Thymus (tissue), 11 donors: Measurements from ENCODE around the gene MAX. TPM values are rescaled to one million over a fixed set of nuclear protein-coding genes. Genes with fewer than 3 reads are reported as not detected.

Experiments
- DNase-seq, 9 donors: peaks; one replicate each; pipeline ENCODE4 v3.0.0-alpha.2; 2013; ENCODE audit warnings: low spot score in 9 of 9, low read depth in 6 of 9, missing footprints in 1 of 9
- H3K27ac ChIP-seq, 2 donors: one replicate each; pipeline ENCODE4 v1.5.1; 2013; ENCODE audit warnings: control low read depth in 1 of 2, low read depth in 1 of 2, low read length in 1 of 2, mild to moderate bottlenecking in 1 of 2, moderate library complexity in 1 of 2
- H3K27me3 ChIP-seq, 2 donors: one replicate each; pipeline ENCODE4 v1.5.1; 2013; ENCODE audit warnings: low read length in 1 of 2; ENCODE audit not compliant: control insufficient read depth in 2 of 2, insufficient read depth in 1 of 2
- H3K36me3 ChIP-seq, 2 donors: one replicate each; pipeline ENCODE4 v1.5.1; 2013; ENCODE audit warnings: low read length in 1 of 2, mild to moderate bottlenecking in 1 of 2, moderate library complexity in 1 of 2; ENCODE audit not compliant: control insufficient read depth in 2 of 2, insufficient read depth in 2 of 2
- H3K4me1 ChIP-seq, 2 donors: one replicate each; pipeline ENCODE4 v1.5.1; 2013; ENCODE audit warnings: low read length in 2 of 2; ENCODE audit not compliant: control insufficient read depth in 2 of 2, insufficient read depth in 2 of 2
- H3K4me3 ChIP-seq, 2 donors: one replicate each; pipeline ENCODE4 v1.5.1; 2013; ENCODE audit warnings: low read length in 2 of 2, control low read depth in 1 of 2, mild to moderate bottlenecking in 1 of 2
- H3K9me3 ChIP-seq, 2 donors: one replicate each; pipeline ENCODE4 v1.5.1; 2013; ENCODE audit warnings: low read length in 1 of 2, mild to moderate bottlenecking in 1 of 2; ENCODE audit not compliant: control insufficient read depth in 2 of 2, insufficient read depth in 1 of 2
- WGBS: extraction: QIAGEN DNeasy Blood & Tissue Kit; methylation state at CpG from one replicate; pipeline ENCODE4 v1.1.7; 2013; 5-methylcytosine and 5-hydroxymethylcytosine counted together
- polyA plus RNA-seq: library from polyadenylated mRNA; stranded (reverse); fragments of 200-250 nt; gene quantifications from one replicate; pipeline ENCODE4 v1.2.3, GENCODE V29; 2013
- total RNA-seq: library from RNA; stranded (reverse); fragments of 120-200 nt; gene quantifications from one replicate; pipeline ENCODE4 v1.2.4, GENCODE V29; 2013
- donor health status: healthy.

The MAX gene
- total and polyA plus RNA-seq, 2 donors: 61.5 to 104 TPM

DNA sequence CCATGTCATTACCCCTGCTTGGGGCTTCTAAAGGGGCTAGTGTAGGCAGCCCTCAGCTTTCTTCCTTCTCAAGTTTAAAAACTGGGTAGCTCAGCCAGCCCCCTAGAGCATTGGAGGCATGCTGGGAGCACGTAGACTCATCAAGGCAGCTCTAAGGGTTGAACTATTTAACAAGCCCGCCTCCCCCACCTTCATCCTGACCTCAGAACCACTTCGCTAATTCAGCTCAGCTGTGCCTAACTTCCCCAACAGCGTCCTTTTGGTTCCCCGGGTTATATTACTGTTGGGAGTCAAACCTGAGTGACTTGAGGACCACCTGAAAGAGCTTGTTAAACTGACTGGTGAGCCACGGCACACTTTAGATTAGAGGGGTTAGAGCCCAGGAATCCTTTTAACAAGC lies 30.1 kb downstream of the MAX start:
- H3K36me3 ChIP-seq: peaks cover 58 to 67% of the 10 kb centered on the region in 2 donors
- H3K4me3 ChIP-seq: no peak overlapping the region
- DNase-seq: no peak
- H3K27me3 ChIP-seq: no peaks in the 10 kb centered on the region
- H3K27ac ChIP-seq: no peak overlapping the region
- 98% methylated on average over 6 of the region's 6 CpGs for WGBS
- peaks cover 0 to 2% of the 10 kb centered on the region in 2 donors for H3K4me1 ChIP-seq
- no peaks in the 10 kb centered on the region for H3K9me3 ChIP-seq

DNA sequence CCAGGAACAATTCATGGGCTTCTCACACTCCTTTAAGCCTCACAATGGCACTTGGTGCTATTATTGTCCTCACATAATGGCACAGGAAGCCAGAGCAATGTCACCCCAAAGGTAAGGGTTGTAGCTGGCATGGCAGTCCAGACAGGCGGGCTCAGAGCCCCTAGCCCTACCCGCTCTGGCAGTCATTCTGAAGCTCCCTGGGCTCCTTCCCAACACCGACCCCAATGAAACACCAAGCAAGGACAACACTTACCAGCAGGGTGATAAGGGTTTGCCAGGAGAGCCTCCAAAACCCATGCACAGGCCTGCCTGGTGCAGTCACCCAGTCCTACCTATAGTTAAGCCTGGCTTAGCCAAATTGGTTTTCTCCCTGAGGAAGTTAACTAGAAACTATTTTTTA lies 30.8 kb downstream of the MAX start:
- peaks cover 0 to 2% of the 10 kb centered on the region in 2 donors for H3K4me1 ChIP-seq
- H3K27ac ChIP-seq: no peak overlapping the region
- no peak overlapping the region for H3K4me3 ChIP-seq
- H3K36me3 ChIP-seq: peaks cover 51 to 60% of the 10 kb centered on the region in 2 donors
- DNase-seq: no peak
- no peaks in the 10 kb centered on the region for H3K9me3 ChIP-seq
- WGBS: 100% methylated on average over 3 of the region's 3 CpGs
- H3K27me3 ChIP-seq: no peaks in the 10 kb centered on the region

DNA sequence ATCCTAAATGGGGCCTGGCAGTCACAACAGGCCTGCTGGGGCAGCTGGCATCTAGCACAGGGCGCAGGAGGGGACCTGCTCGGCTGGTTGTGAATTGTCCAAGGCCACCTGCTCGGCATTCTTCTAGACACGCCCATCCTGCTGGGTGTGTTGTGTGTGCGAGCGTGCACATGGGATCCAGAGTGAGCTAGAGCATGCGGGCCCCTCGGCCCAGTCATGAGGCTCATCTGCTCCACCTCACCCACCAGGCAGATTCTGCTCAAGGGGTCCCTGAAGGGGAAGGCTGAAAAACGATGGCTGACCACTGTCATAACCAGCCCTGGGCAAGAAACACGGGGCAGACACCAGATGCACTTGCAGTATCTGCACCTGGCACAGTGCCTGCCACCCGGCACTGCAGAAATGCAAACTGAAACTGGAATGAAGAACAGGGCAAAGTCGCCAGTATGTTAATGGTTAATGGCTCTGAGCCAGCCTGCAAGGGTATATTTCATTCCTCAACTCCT lies 31.8 kb downstream of the MAX start:
- H3K36me3 ChIP-seq: peaks cover 49 to 61% of the 10 kb centered on the region in 2 donors
- H3K27ac ChIP-seq: no peak overlapping the region
- no peak for DNase-seq
- H3K4me1 ChIP-seq: peaks cover 0 to 2% of the 10 kb centered on the region in 2 donors
- H3K4me3 ChIP-seq: no peak overlapping the region
- H3K27me3 ChIP-seq: no peaks in the 10 kb centered on the region
- no peaks in the 10 kb centered on the region for H3K9me3 ChIP-seq
- WGBS: 93% methylated on average over 12 of the region's 12 CpGs

DNA sequence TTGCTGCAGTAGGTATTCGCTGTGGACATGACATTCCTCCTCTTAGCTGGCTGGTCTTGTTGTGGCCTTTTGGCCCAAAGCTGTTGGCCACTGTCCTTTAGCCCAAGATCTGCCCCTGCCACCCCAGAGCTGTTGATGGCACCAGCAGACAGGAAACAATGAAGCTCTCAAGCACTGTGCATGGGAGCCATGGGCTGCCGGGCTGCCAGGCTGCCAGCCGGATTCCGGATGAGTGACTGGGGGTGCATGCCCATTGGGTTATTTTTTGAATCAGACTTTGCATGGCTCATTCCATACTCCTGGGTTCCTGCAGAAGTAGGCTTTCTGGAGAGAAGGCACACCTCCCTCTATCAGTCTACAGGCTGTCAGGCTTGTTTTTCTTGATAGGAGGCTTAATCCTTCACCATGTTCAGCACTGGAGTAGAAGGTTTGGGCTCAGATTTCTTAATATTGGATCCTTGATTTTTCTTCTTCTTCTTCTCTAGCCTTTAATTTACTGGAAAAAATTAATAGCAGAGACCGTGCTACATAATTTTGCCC lies 32.4 kb downstream of the MAX start:
- H3K27ac ChIP-seq: no peak overlapping the region
- 97% methylated on average over 5 of the region's 5 CpGs for WGBS
- H3K27me3 ChIP-seq: no peaks in the 10 kb centered on the region
- H3K4me3 ChIP-seq: no peak overlapping the region
- H3K9me3 ChIP-seq: no peaks in the 10 kb centered on the region
- H3K36me3 ChIP-seq: peaks cover 49 to 60% of the 10 kb centered on the region in 2 donors
- peaks cover 0 to 2% of the 10 kb centered on the region in 2 donors for H3K4me1 ChIP-seq
- no peak for DNase-seq

DNA sequence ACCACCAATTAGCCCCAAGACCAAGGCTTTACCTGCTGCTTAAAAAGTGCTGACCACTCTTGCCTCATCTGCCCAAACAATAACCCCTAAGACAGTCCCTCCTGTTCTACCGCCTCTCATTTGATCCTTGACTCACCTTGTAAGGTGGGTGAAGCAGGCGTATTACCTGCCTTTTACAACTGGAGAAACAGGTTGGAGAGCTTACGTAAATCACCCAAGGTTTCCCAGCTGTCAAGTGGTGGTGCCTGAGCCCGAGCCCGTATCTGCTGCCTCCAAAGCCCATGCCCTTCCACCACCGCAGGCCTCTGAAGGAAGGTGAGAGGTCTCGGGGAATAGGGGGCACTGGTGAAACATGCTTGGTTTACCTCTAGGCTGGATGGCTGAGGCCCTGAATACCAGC lies 36.6 kb downstream of the MAX start:
- Histone ChIP-seq H3K36me3 (peaks cover 55 to 71% of the 10 kb centered on the region in 2 donors), H3K4me3 (no peak overlapping the region), H3K27me3 (no peaks in the 10 kb centered on the region), H3K9me3 (no peaks in the 10 kb centered on the region), H3K4me1 (no peaks in the 10 kb centered on the region), H3K27ac (no peak overlapping the region)
- no peak for DNase-seq
- WGBS: 96% methylated on average over 7 of the region's 7 CpGs

DNA sequence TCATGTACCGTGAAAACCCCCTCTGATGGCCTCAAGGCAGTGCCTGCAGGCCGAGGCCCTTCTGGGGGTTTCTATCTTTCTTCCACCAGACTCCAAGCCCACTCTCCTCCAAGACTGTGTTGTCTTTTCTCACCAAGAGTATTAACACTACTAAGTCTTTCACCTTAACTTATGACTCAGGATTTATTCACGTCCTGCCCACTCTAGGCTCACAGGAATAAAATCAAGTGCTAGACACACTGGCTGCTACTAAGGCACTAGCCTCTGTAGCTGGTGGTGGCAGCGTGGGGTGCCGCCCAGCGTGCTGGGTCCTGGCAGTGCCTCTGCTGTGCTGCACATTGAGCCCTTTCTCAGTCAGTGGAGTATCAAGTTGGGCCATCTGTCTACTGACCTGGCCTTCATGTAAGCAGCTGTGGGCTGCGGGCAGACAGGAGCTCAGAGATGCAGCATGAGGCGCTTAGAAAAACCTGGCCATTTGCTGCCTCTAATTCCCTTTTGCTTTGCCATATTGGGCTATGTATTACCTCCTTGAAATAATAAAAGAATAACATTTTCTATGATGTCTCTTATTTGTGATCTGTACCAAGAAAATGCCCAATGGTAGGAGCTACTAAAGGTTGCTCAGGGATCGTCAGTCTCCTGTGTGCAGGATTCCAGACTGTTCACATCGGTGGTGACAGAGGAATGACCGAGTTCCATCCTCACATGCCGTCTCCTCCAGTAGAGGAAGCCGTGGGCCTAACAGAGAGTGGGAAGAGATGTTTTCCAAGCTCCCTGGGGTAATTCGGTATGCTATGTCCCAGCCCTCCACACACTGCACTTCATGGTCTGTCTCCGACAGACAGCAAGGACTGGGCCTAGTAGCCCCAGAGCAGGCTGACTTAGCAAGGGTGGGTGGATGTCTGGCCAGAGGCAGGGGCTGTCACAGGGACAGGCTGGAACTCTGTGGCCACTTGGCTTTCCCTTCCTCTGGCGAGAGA lies 39.9 kb downstream of the MAX start:
- Histone ChIP-seq H3K36me3 (peaks cover 40 to 59% of the 10 kb centered on the region in 2 donors), H3K27ac (no peak overlapping the region), H3K27me3 (no peaks in the 10 kb centered on the region), H3K9me3 (no peaks in the 10 kb centered on the region), H3K4me3 (no peak overlapping the region), H3K4me1 (no peaks in the 10 kb centered on the region)
- WGBS: 98% methylated on average over 16 of the region's 16 CpGs
- DNase-seq: no peak

DNA sequence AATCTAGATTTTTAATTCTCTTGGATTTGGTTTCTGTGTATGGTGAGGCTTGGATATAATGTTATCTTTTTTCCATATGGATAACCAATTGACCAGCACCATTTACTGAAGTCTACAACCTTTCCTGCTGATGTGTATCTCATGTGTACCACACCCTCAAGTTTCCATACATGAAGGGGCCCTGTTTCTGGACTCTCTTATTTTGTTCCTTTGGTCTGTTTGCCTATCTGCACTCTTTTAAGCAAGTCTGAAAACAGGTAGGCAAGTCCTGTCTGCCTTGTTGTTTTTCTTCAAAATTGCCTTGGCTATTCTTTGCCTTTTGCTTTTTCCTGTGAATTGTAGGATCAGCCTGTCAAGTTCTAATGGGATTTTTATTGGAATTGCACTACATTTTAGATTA lies 44.6 kb downstream of the MAX start:
- H3K4me1 ChIP-seq: no peaks in the 10 kb centered on the region
- H3K27me3 ChIP-seq: no peaks in the 10 kb centered on the region
- no peak overlapping the region for H3K27ac ChIP-seq
- H3K9me3 ChIP-seq: no peaks in the 10 kb centered on the region
- H3K4me3 ChIP-seq: no peak overlapping the region
- DNase-seq: no peak
- H3K36me3 ChIP-seq: peaks cover 42% of the 10 kb centered on the region in 2 donors

DNA sequence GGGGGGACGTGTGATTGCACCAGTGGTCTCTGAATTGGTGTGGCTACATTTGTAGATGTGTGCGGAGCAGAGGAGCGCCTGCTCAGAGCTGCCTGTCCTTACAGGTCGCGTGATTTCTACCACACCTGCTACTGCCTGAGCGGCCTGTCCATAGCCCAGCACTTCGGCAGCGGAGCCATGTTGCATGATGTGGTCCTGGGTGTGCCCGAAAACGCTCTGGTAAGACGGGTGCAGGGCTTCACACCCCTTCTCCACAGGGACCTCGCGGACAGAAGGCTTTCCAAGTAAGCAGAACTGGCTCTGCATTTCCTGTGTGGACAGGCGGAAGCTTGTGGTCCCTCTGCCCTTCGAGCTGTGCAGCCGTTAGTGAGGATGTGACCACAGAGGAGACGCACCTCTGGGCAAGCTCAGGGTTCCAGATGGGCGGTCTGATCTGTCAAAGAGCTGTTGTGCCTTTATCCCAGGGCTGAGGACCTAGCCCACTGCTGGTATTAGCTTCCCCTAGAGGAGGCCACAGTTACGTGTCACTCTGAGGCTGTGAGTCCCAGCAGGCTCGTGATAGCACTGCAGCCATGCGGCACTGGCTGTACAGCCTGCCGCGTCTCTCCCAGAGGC lies 47.7 kb downstream of the MAX start:
- no peaks in the 10 kb centered on the region for H3K4me1 ChIP-seq
- DNase-seq: no peak
- no peaks in the 10 kb centered on the region for H3K9me3 ChIP-seq
- H3K27ac ChIP-seq: peak overlapping the region in 1 of 2 donors; percentile 42
- WGBS: 87% methylated on average over 23 of the region's 23 CpGs
- no peaks in the 10 kb centered on the region for H3K27me3 ChIP-seq
- H3K4me3 ChIP-seq: no peak overlapping the region
- H3K36me3 ChIP-seq: peaks cover 23 to 25% of the 10 kb centered on the region in 2 donors

DNA sequence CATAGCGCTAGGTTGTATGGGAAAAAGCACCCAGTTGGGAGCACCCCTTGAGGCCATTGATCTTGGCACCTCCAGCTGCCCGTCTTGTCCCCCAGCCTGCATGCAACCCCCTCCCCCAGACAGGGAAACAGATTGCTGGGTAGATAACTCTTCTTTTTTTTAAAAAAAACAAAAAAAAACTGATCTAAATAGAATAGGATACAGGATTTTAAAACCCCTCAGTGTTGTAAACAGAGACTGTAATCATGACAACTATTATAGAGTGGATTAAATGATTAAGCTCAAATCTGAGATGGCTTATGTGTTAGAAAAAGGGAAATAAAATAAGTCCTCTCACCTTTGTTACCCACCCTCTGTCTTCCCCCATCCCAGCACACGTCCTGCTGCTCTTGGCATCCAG lies 48.9 kb downstream of the MAX start:
- DNase-seq: no peak
- H3K27ac ChIP-seq: no peak overlapping the region

More for the DNA sequence above, 48.9 kb downstream of the MAX start:
- WGBS: 93% methylated on average over 3 of the region's 3 CpGs
- H3K4me1 ChIP-seq: no peaks in the 10 kb centered on the region
- no peak overlapping the region for H3K4me3 ChIP-seq
- peaks cover 21 to 28% of the 10 kb centered on the region in 2 donors for H3K36me3 ChIP-seq
- no peaks in the 10 kb centered on the region for H3K27me3 ChIP-seq
- no peaks in the 10 kb centered on the region for H3K9me3 ChIP-seq
